ENCODE measurements around the gene PTPRN2.
"Not testable (repeated sequence)": the region's sequence is repeated elsewhere in the genome, so short reads cannot be mapped to it uniquely, and the experiment has no call there.

PTPRN2 gene

DNA sequence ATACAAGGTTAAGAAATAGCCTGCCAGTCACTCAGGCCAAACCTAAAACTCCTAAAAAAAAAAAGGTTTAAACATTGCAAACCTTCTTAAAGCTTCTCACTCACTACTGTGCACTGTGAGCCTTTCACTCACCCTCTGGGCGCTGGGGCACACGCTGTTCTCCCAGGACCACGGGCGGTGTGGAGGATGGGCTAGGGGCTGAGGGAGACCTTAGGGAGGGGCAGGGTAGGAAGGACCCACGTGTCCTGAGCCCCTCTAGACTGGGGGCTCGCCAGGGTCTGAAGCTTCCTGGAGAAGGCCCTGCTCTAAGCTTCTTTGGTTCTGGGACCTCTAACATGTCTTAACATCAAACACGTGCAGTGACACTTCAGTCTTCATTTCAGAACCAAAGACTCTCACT, 681.0 kb downstream of the PTPRN2 start:
- TF ChIP-seq, protein P1, sequence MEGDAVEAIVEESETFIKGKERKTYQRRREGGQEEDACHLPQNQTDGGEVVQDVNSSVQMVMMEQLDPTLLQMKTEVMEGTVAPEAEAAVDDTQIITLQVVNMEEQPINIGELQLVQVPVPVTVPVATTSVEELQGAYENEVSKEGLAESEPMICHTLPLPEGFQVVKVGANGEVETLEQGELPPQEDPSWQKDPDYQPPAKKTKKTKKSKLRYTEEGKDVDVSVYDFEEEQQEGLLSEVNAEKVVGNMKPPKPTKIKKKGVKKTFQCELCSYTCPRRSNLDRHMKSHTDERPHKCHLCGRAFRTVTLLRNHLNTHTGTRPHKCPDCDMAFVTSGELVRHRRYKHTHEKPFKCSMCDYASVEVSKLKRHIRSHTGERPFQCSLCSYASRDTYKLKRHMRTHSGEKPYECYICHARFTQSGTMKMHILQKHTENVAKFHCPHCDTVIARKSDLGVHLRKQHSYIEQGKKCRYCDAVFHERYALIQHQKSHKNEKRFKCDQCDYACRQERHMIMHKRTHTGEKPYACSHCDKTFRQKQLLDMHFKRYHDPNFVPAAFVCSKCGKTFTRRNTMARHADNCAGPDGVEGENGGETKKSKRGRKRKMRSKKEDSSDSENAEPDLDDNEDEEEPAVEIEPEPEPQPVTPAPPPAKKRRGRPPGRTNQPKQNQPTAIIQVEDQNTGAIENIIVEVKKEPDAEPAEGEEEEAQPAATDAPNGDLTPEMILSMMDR (IDR thresholded peaks at IDR 0.05) = no peak
- no peak for TF ChIP-seq ZFX (IDR thresholded peaks at IDR 0.05; ENCODE audit: borderline replicate concordance)
- no peak overlapping the region for H3K27ac ChIP-seq

DNA sequence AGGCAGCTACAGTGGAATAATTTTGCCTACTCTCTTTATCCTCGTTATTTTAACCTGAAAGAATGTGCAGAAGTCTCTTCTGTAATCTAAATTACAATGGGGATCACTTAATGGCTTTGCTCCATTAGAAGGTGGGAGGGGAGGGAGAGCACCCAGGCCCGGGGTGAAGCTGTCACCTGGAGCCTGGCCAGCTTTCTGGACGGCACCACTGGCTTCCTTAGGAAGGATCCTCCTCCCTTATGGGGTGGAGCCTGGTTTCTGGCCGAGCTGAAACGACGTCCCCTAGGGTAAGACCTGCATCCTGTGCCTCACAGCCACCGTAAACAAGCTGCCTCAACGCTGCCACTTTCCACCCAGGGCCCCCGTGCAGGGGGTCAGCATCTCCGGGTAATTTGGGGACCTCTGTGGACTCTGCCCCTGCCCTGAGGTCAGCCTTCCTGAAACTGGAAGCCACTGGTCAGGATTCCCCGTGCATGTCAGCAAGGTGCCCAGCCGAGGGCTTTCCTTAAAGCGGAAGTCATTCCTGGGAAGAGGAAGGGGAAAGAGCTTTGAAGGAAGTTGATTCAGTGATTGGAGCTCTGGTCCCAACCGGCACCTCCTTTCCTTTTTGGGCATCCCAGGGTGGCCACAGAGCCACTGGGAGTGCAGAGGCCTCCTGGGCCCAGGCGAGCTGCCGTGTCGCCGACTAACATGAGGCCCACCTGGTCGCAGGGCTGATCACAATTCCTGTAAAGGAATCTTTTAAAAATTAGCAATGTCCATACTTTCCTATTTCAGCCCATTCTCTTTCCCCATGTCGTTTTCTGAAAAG, 681.8 kb downstream of the PTPRN2 start:
- H3K27ac ChIP-seq = no peak overlapping the region
- TF ChIP-seq, protein P1 (IDR thresholded peaks at IDR 0.05) = no peak
- TF ChIP-seq ZFX (IDR thresholded peaks at IDR 0.05; ENCODE audit: borderline replicate concordance) = no peak

DNA sequence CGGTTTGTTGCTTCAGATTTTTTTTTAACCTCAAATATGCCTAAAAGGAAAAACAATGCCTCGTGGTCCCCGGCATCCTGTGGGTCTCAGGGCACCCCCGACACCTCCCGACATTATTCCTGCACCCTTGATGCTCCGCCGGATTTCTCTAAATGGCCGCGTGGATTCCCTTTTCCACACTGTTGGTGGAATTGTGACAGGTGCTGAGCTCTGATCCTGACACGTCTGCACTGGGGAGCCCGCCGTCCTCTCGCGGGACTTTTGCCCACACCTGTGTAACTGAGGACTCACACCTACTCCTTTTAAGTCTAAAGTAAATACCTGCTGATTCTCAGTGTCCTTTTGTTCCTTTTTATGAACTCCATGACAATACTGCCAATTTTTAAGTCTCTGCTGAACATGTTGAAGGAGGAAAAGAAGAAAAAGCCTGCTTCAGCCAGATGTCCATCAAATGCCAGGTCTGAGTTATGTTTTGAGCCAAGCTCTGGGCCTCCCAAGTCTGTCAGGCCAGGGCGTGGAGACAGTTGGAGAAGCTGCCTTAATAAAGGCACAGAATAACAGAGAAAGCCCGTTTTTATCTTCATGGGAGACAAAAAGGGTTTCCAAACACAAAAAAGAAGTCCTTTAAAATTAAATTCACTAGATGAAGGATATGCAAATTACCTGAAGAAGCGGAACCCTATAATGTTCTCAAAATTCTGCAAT, 682.6 kb downstream of the PTPRN2 start:
- H3K27ac ChIP-seq = no peak overlapping the region
- TF ChIP-seq ZFX (IDR thresholded peaks at IDR 0.05; ENCODE audit: borderline replicate concordance) = no peak
- TF ChIP-seq, protein P1 (IDR thresholded peaks at IDR 0.05) = no peak

DNA sequence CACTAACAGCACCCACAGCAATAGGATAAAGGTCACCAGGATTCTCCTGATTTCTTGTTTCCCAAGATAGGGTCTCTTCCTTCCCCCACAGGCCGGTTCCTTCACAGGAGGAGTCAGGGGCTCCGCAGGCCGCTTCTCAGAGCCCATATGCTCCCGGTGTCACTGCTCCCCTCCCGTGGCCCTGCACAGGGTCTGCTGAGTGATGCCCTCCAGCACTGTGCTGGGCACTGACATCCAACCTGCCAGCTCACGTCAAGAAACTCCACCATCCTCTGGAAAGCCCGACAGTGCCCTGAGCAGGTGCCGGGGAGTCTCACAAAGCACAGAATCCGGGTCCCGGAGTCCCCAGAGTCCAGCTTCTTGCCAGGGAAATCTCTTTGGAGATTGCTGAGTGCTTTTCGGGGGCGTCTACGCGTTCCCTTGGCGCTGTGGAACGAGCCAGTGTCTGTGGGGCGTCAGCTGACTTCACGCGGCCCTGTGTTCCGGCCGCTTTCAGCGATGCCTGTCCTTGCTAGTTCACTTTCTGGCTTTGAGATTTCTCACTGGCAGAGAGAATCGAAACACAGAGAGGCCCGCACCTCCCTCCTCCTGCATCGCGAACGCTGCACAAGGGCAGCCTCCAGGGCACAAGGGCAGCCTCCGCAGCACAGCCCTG, 683.3 kb downstream of the PTPRN2 start:
- TF ChIP-seq ZFX (IDR thresholded peaks at IDR 0.05; ENCODE audit: borderline replicate concordance) = no peak
- TF ChIP-seq, protein P1 (IDR thresholded peaks at IDR 0.05) = no peak
- no peak overlapping the region for H3K27ac ChIP-seq

DNA sequence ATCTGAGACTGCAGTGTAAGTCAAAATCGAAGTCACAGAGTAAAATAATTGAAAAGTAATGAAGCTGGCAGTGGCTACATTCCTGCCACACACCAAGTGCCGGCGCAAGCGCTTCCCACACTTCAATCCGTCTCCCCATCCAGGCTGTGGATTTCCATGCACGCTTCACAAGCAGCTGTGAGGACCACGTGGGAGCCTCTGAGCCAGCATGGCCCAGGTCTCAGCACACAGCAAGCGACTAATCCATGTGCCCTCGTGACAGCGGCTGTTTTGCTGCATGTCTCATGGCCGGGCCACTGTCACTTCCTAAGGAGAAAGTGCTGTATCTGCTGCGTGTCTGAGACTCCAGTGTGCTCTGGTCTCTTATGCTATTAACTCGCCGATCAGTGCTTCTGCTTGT, 683.9 kb downstream of the PTPRN2 start:
- no peak overlapping the region for H3K27ac ChIP-seq
- TF ChIP-seq ZFX (IDR thresholded peaks at IDR 0.05; ENCODE audit: borderline replicate concordance) = no peak
- TF ChIP-seq, protein P1 (IDR thresholded peaks at IDR 0.05) = no peak

DNA sequence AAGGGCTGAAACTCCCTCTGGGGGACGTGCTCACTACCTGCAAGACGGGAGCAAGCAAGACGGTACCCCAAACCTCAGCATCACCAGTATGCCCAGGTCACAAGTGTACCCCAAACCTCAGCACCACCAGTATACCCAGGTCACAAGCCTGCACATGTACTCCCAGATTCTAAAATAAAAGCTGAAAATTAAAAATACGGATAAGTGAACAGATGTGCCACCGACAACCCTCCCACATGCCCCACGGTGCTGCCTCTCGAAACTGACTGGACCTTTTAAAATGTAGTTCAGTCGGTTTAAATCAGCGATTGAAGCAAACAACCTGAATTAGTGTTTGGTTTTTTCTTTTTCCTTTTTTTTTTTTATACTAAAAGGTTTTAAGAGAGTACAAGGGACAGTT, 684.3 kb downstream of the PTPRN2 start:
- TF ChIP-seq, protein P1 (IDR thresholded peaks at IDR 0.05) = no peak
- no peak for TF ChIP-seq ZFX (IDR thresholded peaks at IDR 0.05; ENCODE audit: borderline replicate concordance)

DNA sequence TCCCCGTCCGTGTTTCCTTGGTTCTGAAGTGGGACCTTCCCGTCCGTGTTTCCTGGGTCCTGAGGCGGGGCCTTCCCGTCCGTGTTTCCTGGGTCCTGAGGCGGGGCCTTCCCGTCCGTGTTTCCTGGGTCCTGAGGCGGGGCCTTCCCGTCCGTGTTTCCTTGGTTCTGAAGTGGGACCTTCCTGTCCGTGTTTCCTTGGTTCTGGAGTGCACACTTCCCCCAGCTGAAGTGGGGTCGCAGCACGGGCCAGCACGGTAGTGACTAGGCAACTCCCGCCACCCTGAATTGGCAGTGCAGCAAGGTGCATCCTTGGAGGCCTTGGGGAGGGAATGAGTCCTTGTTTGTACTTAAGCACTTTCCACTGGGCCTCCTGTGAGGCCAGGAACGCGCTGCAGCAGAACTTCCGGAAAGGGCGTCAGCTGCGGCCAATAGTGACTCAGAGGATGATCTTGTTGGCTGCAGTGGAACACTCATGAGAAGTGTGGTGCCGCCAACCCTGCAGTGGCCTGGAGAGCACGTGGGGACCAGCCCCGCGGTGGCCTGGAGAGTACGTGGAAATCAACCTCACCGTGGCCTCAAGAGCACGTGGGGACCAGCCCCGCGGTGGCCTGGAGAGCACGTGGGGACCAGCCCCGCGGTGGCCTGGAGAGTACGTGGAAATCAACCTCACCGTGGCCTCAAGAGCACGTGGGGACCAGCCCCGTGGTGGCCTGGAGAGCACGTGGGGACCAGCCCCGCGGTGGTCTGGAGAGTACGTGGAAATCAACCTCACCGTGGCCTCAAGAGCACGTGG, 685.6 kb downstream of the PTPRN2 start:
- not testable (repeated sequence) for H3K27ac ChIP-seq

More for the DNA sequence above, 684.3 kb downstream of the PTPRN2 start:
- no peak overlapping the region for H3K27ac ChIP-seq
